ENCODE data around the gene NPHS1. TPM values are rescaled to one million over a fixed set of nuclear protein-coding genes. Genes with fewer than 3 reads are reported as not detected.
A peak's percentile ranks its signal among the peaks of the same experiment; 100 is the strongest.
"Not testable (repeated sequence)": the region's sequence is repeated elsewhere in the genome, so short reads cannot be mapped to it uniquely, and the experiment has no call there.

The NPHS1 gene
- total RNA-seq, 4 donors from 2014 or later: 0.48 to 1.5 TPM; not detected in 2

DNA sequence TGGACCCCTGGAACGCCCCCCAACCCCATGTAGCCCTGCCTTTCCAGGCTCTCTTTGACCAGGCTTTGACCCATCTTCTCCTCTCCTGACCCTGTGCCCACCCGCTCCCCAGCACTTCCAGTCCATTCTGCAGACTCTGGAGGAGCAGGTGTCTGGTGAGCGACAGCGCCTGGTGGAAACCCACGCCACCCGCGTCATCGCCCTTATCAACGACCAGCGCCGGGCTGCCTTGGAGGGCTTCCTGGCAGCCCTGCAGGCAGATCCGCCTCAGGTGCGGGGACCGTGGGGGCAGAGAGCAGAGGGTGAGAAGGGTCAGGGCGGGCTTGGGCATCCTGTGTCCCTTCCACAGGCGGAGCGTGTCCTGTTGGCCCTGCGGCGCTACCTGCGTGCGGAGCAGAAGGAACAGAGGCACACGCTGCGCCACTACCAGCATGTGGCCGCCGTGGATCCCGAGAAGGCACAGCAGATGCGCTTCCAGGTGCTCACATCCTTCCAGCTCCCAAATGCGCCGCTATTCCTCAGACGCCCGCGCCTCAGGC is 22.2 kb upstream of the NPHS1 start:
- DNase-seq (ENCODE audit: low spot score): no peak
- no peak for ATAC-seq (ENCODE audit: low FRiP score)
- TF ChIP-seq, protein P1, sequence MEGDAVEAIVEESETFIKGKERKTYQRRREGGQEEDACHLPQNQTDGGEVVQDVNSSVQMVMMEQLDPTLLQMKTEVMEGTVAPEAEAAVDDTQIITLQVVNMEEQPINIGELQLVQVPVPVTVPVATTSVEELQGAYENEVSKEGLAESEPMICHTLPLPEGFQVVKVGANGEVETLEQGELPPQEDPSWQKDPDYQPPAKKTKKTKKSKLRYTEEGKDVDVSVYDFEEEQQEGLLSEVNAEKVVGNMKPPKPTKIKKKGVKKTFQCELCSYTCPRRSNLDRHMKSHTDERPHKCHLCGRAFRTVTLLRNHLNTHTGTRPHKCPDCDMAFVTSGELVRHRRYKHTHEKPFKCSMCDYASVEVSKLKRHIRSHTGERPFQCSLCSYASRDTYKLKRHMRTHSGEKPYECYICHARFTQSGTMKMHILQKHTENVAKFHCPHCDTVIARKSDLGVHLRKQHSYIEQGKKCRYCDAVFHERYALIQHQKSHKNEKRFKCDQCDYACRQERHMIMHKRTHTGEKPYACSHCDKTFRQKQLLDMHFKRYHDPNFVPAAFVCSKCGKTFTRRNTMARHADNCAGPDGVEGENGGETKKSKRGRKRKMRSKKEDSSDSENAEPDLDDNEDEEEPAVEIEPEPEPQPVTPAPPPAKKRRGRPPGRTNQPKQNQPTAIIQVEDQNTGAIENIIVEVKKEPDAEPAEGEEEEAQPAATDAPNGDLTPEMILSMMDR (IDR thresholded peaks at IDR 0.05): no peak

DNA sequence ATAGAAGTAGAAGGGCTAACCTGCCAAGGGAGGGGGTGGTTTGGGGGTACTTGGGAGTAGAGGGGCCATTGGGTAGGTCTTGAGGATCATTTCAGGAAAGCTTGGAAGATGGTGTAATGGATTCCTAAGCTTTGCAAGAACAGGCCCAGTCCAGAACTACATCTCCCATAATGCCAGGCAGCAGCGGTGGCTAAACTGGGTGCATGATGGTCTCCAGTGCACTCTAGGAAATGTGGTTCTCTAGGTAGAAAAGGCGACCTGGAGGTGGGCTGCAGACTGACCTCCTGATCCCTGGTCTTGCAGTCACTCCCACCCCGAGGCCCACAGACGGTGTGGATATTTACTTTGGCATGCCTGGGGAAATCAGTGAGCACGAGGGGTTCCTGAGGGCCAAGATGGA is 19.9 kb upstream of the NPHS1 start:
- ATAC-seq (ENCODE audit: low FRiP score): no peak
- no peak for DNase-seq (ENCODE audit: low spot score)
- TF ChIP-seq, protein P1 (IDR thresholded peaks at IDR 0.05): no peak

DNA sequence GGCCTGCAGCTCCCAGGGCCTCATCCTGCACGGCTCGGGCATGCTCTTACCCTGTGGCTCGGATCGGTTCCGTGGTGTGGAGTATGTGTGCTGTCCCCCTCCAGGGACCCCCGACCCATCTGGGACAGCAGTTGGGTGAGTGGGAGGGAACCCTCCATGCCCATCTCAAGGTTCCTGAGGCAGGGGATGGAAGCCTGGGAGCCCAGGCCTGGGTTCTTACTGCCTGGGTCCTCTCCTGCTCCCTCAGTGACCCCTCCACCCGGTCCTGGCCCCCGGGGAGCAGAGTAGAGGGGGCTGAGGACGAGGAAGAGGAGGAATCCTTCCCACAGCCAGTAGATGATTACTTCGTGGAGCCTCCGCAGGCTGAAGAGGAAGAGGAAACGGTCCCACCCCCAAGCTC is 19.3 kb upstream of the NPHS1 start:
- DNase-seq (ENCODE audit: low spot score): no peak

DNA sequence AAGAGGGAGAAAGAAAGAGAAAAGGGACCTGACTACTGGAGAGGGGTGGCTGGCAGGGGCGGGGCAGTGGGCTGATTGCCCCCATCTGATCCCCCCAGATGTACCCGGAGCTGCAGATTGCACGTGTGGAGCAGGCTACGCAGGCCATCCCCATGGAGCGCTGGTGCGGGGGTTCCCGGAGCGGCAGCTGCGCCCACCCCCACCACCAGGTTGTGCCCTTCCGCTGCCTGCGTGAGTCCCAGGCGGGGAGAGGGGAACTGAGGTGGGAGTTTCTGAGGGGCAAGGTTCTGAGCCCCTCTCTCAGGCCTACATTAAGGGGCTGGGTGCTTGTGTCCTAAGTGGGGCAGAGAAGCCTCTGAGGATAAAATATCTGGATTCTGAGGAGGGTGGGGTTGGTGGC is 18.5 kb upstream of the NPHS1 start:
- no peak for ATAC-seq (ENCODE audit: low FRiP score)
- DNase-seq (ENCODE audit: low spot score): no peak
- TF ChIP-seq, protein P1 (IDR thresholded peaks at IDR 0.05): no peak

More for the DNA sequence above, 19.3 kb upstream of the NPHS1 start:
- ATAC-seq (ENCODE audit: low FRiP score): no peak
- TF ChIP-seq, protein P1 (IDR thresholded peaks at IDR 0.05): no peak

DNA sequence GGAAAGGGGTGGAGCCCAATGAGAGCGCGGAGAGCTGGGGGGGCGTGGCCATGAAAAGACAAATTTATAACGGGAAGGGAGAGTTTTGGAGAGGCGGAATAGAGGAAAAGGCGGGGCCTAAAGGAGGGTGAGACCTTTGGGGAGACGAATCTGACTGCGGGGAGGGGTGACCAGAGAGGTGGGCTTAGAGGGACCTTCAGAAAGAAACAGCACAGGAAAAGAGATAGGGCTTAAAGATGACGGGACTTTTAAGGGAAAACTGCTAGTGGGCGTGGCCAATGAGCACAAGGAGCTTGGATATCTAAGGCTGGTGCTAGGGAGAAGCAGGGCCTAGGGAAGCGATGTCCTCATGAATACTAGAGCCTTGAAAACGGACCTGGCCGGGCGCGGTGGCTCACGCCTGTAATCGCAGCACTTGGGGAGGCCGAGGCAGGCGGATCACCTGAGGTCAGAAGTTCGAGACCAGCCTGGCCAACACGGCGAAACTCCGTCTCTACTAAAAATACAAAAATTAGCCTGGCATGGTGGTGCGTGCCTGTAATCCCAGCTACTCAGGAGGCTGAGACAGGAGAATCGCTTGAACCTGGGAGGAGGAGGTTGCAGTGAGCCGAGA is 17.9 kb upstream of the NPHS1 start:
- not testable (repeated sequence) for DNase-seq (ENCODE audit: low spot score); ATAC-seq (ENCODE audit: low FRiP score)

DNA sequence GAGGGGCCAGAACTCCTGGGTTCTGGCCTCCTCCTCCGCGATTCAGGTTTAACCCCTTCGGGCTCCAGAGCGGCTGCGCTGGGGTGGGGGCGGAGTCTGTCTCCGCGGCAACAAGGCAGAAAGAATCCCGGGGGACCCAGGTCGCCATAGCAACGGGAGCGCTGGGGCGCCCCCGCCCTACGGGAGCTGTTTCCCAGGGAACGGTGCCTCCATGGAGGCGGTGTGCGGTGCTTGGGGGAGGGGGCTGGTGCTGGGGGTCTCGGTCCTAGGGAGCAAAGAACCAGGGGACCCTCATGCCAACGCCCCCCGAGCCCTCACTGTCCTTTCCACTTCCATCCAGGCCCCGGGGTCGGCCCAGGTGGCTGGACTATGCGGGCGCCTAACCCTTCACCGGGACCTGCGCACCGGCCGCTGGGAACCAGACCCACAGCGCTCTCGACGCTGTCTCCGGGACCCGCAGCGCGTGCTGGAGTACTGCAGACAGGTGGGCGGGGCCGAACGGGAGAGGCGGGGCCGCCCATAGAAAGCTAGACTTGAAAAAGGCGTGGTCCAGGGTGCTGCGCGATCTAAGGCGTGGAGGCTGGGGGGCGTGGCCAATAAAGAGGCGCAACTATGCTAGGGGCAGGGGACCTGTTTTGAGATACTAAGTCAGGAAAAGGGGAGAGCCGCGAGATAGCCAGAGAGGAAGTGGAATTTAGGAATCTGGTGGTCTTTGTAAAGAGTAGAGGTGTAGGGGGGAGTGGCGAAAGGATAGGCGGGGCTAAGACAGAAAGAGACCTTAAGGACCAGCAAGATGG is 17.2 kb upstream of the NPHS1 start:
- DNase-seq (ENCODE audit: low spot score) (peak; percentile 46), ATAC-seq (ENCODE audit: low FRiP score) (peak; percentile 75)
- TF ChIP-seq, protein P1 (IDR thresholded peaks at IDR 0.05): no peak

DNA sequence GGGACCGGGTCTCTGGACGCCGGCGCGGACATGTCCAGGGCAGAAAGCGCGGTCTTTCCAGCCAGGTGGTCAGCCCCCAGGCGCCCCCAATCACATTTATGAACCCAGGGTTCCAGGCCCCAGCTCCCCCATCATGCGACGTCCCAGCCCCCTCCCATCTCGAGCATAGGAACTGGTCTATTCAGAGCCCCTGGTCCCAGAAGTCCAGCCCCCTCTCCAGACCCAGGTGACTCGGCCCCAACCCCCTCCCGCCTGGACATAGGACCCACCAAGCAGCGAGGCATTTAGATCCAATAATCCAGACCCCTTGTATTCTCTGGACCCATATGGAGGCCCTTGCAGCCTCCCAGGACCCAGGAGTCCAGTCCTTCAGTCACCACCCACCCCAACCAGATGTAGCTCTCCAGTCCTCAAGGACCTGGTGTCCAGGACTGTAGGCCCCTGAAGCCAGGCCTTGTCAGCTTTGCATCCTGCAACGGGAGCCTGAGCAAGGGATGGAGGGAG is 16.6 kb upstream of the NPHS1 start:
- DNase-seq (ENCODE audit: low spot score) (no peak), ATAC-seq (ENCODE audit: low FRiP score) (no peak)
- TF ChIP-seq, protein P1 (IDR thresholded peaks at IDR 0.05): no peak
